ENCODE results near the gene CLEC17A. TPM values are rescaled to one million over a fixed set of nuclear protein-coding genes. Genes with fewer than 3 reads are reported as not detected.
"Not testable (repeated sequence)": the region's sequence is repeated elsewhere in the genome, so short reads cannot be mapped to it uniquely, and the experiment has no call there.

Gene CLEC17A
- total RNA-seq, 1 donor from 2014 or later: 0.31 TPM

DNA sequence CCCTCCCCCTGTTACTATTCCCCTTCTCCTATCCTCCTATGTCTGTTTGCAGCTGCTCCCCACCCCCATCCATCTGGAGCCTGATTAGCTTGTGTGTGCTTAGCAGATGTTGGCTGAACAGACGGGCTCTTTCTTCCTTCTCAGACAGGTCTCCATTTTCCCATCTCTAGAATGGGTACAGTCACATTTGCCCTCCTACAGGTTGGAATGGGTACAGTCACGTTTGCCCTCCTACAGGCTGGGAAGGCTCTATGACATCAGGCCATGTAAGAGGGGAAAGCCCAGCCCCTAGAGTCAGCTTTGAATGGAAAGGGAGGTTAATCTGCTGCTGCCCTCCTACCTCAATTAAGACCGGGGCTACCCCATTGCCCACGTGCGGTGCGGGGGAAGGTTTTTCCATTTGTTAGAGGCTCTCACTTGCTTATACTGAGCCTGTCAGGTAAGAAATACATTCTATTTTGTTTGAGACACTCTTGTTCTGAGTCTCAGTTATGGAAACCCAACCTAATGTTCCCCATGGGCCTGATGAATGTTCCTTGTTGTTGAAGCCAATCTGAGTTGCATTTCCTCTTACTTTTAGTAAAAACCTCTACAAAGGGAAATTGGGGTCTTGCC is 2.2 kb upstream of the CLEC17A start:
- DNase-seq: no peak

GRCh38 chr19:14584372-14584771 is 1.5 kb downstream of the CLEC17A start:
- not testable (repeated sequence) for DNase-seq

- DNase-seq: not testable (repeated sequence)
These were observed 2.3 kb downstream of the CLEC17A start for GRCh38 chr19:14585187-14585586.

- DNase-seq: not testable (repeated sequence)
These were observed 6.5 kb downstream of the CLEC17A start for GRCh38 chr19:14589433-14589832.

- no peak for DNase-seq
These were observed 12.7 kb downstream of the CLEC17A start for GRCh38 chr19:14595558-14595957.

GRCh38 chr19:14599548-14600147 is 16.8 kb downstream of the CLEC17A start:
- no peak for DNase-seq

DNA sequence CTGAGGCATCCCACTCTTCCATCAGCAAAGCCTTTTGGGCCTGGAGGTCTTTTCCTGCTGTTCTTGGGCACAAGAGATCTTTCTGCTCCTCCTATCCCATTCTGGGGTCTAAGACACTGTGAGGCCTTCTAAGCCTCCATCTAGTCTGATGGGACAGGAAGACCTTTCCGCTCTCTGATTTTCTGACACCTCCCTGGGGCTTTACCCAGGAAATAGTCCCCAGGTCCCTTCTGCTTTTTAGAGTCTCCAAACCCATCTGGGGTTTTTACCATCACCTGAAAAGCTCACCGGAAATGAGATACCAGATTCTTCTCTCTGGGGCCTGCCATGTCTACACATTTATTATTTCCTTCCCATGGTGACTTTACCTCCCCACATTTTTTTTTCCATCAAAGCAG is 21.1 kb downstream of the CLEC17A start:
- no peak for DNase-seq

GRCh38 chr19:14606627-14607026 is 23.7 kb downstream of the CLEC17A start:
- DNase-seq: no peak

DNA sequence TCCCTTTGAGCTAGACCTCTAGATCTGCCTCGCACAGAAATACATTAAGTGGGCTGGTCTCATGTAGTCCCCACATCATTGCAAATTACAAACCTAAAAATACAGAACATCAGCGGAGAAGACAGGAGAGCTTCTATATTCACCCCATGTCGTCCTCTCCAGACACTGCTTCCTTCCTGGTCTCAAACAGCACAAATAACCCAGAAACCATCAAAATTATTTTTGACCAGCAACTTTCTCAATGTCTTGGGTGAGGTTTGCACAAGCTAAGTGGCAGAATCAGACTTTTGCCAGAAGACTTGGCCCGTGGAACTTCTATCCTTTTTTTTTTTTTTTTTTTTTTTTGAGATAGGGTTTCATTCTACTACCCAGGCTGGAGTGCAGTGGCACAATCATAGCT is 28.2 kb downstream of the CLEC17A start:
- DNase-seq: no peak

GRCh38 chr19:14612242-14612641 is 29.4 kb downstream of the CLEC17A start:
- not testable (repeated sequence) for DNase-seq

DNA sequence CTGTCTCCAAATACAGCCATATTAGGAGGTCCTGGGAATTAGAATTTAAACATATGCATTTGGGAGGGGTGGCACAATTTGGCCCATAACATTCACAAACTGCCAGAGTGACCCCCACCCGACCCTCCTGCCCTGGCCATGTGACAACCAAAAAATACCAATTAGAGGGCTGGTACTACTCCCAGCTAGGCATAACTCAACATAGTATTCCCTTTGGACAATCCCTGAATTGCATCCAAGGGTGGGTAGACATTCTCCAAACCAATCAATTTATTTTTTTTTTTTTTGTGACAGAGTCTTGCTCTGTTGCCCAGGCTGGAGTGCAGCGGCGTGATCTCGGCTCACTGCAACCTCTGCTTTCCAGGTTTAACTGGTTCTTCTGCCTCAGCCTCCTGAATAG is 29.8 kb downstream of the CLEC17A start:
- no peak for DNase-seq

DNA sequence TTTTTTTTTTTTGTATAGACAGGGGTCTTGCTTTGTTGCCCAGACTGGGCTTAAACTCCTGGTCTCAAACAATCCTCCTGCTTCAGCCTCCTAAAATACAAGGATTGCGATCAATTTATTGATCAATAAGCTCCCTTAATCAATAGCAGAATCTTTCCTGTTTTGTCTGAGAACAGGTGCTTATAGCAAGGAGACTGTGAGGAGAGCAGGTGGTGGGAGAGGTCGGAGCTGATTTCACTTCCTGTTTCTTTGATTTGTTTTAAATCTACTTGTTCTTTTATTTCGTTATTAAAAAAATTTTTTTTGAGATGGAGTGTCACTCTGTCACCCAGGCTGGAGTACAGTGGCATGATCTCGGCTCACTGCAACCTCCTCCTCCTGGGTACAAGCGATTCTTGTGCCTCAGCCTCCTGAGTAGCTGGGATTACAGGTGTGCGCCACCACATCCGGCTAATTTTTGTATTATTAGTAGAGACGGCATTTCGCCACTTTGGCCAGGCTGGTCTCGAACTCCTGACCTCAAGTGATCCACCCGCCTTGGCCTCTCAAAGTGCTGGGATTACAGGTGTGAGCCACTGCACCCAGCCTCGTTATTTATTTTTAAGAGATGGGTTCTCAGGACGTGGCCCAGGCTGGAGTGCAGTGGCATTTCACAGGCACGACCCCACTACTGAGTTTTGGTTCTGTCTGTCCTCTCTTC is 30.7 kb downstream of the CLEC17A start:
- not testable (repeated sequence) for DNase-seq

GRCh38 chr19:14614099-14614412 is 31.2 kb downstream of the CLEC17A start:
- DNase-seq: no peak

- DNase-seq: no peak
These were observed 32.7 kb downstream of the CLEC17A start for GRCh38 chr19:14615623-14616022.

GRCh38 chr19:14616407-14616806 is 33.5 kb downstream of the CLEC17A start:
- DNase-seq: no peak

DNA sequence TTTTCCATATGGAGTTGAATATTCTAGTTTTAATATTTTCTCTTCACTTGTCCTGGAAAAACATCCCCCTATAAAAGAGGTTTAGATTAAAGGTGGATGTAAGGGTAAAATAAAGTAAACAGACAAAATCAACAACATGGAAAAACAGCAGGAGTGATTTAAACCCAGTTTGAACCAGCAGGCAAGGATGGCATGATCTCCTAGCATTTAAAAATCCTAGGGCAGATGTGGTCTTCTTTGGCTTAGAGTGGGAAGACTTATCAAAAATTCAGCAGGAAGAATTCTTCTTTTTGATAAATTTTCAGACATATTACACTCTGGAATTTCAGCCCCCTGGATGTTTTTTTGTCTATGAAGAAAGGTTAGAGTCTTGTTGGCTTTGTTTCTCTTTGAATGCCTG is 36.5 kb downstream of the CLEC17A start:
- no peak for DNase-seq

- DNase-seq: not testable (repeated sequence)
These were observed 41.6 kb downstream of the CLEC17A start for GRCh38 chr19:14624491-14624890.

GRCh38 chr19:14629557-14629956 is 46.7 kb downstream of the CLEC17A start:
- no peak for DNase-seq

DNA sequence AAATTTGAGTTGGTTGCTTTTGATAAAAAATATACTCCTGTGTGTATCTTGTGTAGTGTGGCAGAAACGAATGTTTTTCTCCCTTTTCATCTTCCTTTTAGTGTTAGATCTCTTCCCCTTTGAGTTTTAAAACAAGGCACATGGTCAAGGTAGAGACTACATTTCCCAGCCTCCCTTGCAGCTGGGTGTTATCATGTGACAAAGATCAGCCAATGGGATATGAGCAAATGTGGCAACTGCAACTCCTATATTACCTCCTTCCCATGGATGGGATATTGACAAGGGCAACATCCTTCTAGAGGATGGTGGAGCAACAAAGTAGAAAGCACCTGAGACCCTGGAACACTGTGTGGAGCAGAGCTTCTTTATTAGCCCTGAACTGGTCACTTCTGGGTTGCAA is 49.4 kb downstream of the CLEC17A start:
- no peak for DNase-seq

- no peak for DNase-seq
These were observed 56.8 kb downstream of the CLEC17A start for GRCh38 chr19:14639536-14640277.

DNA sequence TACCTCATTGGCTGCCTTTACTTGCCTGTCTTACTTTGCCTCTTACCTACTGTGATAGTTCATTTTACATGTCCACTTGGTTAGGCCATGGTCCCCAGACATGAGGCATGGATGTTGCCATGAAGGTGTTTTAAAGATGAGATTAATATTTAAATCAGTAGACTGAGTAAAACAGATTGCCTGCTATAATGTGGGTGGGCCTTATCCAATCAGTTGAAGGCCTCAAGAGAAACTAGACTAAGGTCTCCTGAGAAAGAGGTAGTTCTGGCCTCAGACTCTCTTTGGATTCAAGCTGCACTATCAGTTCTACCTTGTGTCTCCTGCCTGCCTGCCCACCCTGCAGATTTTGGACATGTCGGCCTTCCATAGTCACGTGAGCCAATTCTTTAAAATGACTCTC is 65.6 kb downstream of the CLEC17A start:
- DNase-seq: no peak

DNA sequence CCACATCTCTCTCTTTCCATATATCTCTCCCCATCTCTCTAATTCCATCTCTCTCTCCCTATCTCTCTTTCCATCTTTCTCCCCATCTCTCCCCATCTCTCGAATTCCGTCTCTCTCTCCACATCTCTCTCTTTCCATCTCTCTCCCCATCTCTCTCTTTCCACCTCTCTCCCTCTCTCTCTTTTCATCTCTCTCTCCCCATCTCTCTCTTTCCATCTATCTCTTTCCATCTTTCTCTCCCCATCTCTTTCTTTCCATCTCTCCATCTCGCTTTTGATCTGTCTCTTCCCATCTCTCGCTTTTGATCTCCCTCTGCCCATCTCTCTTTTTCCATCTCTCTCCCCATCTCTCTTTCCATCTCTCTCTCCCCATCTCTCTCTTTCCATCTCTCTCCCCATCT is 66.1 kb downstream of the CLEC17A start:
- DNase-seq: no peak

GRCh38 chr19:14650161-14650560 is 67.3 kb downstream of the CLEC17A start:
- DNase-seq: no peak

Data from occipital lobe (tissue), 2 donors.